Spinal cord (tissue), 10 donors: ENCODE measurements around the gene RNU1-2. TPM values are rescaled to one million over a fixed set of nuclear protein-coding genes. Genes with fewer than 3 reads are reported as not detected.
"Not testable (repeated sequence)": the region's sequence is repeated elsewhere in the genome, so short reads cannot be mapped to it uniquely, and the experiment has no call there.

ENCODE experiments used
- DNase-seq, 6 donors: peaks; one replicate each; pipeline versions ENCODE4 v3.0.0 to v3.0.0-alpha.2; 2013 to 2015; ENCODE audit warnings: low spot score in 6 of 6, low read depth in 4 of 6
- H3K27ac ChIP-seq: one replicate; pipeline ENCODE4 v1.5.1; 2013; ENCODE audit warnings: low read depth, low read length, control low read depth
- H3K27me3 ChIP-seq: one replicate; pipeline ENCODE4 v1.6.1; 2013; ENCODE audit warnings: low read length; ENCODE audit not compliant: control insufficient read depth, insufficient read depth
- H3K36me3 ChIP-seq: one replicate; pipeline ENCODE4 v1.6.1; 2013; ENCODE audit warnings: low read length; ENCODE audit not compliant: control insufficient read depth, insufficient read depth
- H3K4me1 ChIP-seq: one replicate; pipeline ENCODE4 v1.6.1; 2013; ENCODE audit warnings: low read length; ENCODE audit not compliant: control insufficient read depth, insufficient read depth
- H3K4me3 ChIP-seq: one replicate; pipeline ENCODE4 v1.5.1; 2013; ENCODE audit warnings: low read depth, low read length, control low read depth
- H3K9me3 ChIP-seq: one replicate; pipeline ENCODE4 v1.6.1; 2013; ENCODE audit warnings: low read length; ENCODE audit not compliant: control insufficient read depth, insufficient read depth
- WGBS: methylation state at CpG from one replicate; pipeline ENCODE4 v1.1.5; 2013; ENCODE audit warnings: missing lambda C conversion rate; ENCODE audit not compliant: insufficient coverage; 5-methylcytosine and 5-hydroxymethylcytosine counted together
- long read RNA-seq, 4 donors: transcript quantifications; one replicate each; lab custom pipeline, GENCODE V29; 2026
- polyA plus RNA-seq, 2 donors: library from polyadenylated mRNA; unstranded; fragments of 120-200 nt; gene quantifications; one replicate each; pipeline ENCODE4 v1.2.1, GENCODE V29; 2013; ENCODE audit not compliant: insufficient read length in 2 of 2
- total RNA-seq, 2 donors: library from RNA; depleted of rRNA in 1 of 2; stranded (reverse); fragments of 120-200 nt in 1 of 2; fragments of >200 nt in 1 of 2; gene quantifications; one replicate each; pipeline versions ENCODE4 v1.2.3 to v1.2.4, GENCODE V29; 2013 to 2014
- donor health status: healthy.

The RNU1-2 gene
- total RNA-seq (over 10,000 TPM in 1 of 2 donors, 1,000 to 10,000 TPM in 1; 4,182 to 29,651 TPM), polyA plus RNA-seq (1 to 10 TPM in 1 of 2 donors, not detected in 1; 1.2 TPM)
- long read RNA-seq, donor 1, result 0 reads
- long read RNA-seq, donor 2, partial matches to known transcripts, result 0 of 1 reads
- long read RNA-seq, donor 2, other reads (novel, unspliced or antisense), result 0 of 1 reads
- long read RNA-seq, donor 3, result 0 reads
- long read RNA-seq, donor 4, result 0 reads

- H3K9me3 ChIP-seq, H3K4me1 ChIP-seq, H3K36me3 ChIP-seq, H3K27me3 ChIP-seq: not testable (repeated sequence)
- DNase-seq, result peak in 5 of 6 donors; percentile 69 to 97 (median 92)
- 0% methylated on average over 12 of the region's 39 CpGs for WGBS
- H3K27ac ChIP-seq, result peak within 1 kb of the TSS; percentile 95
- H3K4me3 ChIP-seq, result peak within 1 kb of the TSS; percentile 45
These were observed at the start of gene RNU1-2 for GRCh38 chr1:16895598-16896315. RNU1-2 (plus strand) TSS chr1:16895980.

- DNase-seq, H3K27ac ChIP-seq, H3K36me3 ChIP-seq, H3K9me3 ChIP-seq, H3K27me3 ChIP-seq, H3K4me1 ChIP-seq, H3K4me3 ChIP-seq: not testable (repeated sequence)
- WGBS, result no CpG with 5 or more reads among the region's 2 CpGs
These were observed 39.6 kb upstream of the RNU1-2 start for GRCh38 chr1:16856201-16856600.

- not testable (repeated sequence) for H3K4me1 ChIP-seq, H3K27me3 ChIP-seq, DNase-seq, H3K4me3 ChIP-seq, H3K27ac ChIP-seq, H3K36me3 ChIP-seq, H3K9me3 ChIP-seq
- 0% methylated on average over 1 of the region's 46 CpGs for WGBS
These were observed 36.4 kb upstream of the RNU1-2 start for GRCh38 chr1:16859167-16860041.

GRCh38 chr1:16860048-16860447 lies 35.7 kb upstream of the RNU1-2 start:
- H3K4me1 ChIP-seq, DNase-seq, H3K36me3 ChIP-seq, H3K27me3 ChIP-seq, H3K9me3 ChIP-seq, H3K4me3 ChIP-seq, H3K27ac ChIP-seq: not testable (repeated sequence)
- WGBS, result no CpG with 5 or more reads among the region's 9 CpGs

- H3K4me1 ChIP-seq, H3K4me3 ChIP-seq, DNase-seq, H3K9me3 ChIP-seq, H3K36me3 ChIP-seq, H3K27me3 ChIP-seq, H3K27ac ChIP-seq: not testable (repeated sequence)
- WGBS, result 50% methylated on average over 2 of the region's 16 CpGs
These were observed 33.9 kb upstream of the RNU1-2 start for GRCh38 chr1:16861832-16862245.

GRCh38 chr1:16862415-16862814 lies 33.4 kb upstream of the RNU1-2 start:
- H3K27me3 ChIP-seq, DNase-seq, H3K4me3 ChIP-seq, H3K9me3 ChIP-seq, H3K27ac ChIP-seq, H3K36me3 ChIP-seq, H3K4me1 ChIP-seq: not testable (repeated sequence)
- 99% methylated on average over 20 of the region's 25 CpGs for WGBS

GRCh38 chr1:16863024-16863423 lies 32.8 kb upstream of the RNU1-2 start:
- DNase-seq, H3K4me1 ChIP-seq, H3K36me3 ChIP-seq, H3K9me3 ChIP-seq, H3K4me3 ChIP-seq, H3K27ac ChIP-seq, H3K27me3 ChIP-seq: not testable (repeated sequence)
- WGBS, result 77% methylated on average over 1 of the region's 11 CpGs

GRCh38 chr1:16866926-16867707 lies 28.7 kb upstream of the RNU1-2 start:
- not testable (repeated sequence) for H3K4me1 ChIP-seq, H3K27me3 ChIP-seq, H3K27ac ChIP-seq, H3K9me3 ChIP-seq, H3K36me3 ChIP-seq, H3K4me3 ChIP-seq
- 33% methylated on average over 1 of the region's 6 CpGs for whole genome bisulfite sequencing
- DNase-seq, result peak in 1 of 6 donors; percentile 39

GRCh38 chr1:16868787-16869186 lies 27.0 kb upstream of the RNU1-2 start:
- peaks cover 16% of the 10 kb centered on the region for H3K4me1 ChIP-seq
- 80% methylated on average over 1 of the region's 6 CpGs for WGBS
- H3K36me3 ChIP-seq, H3K9me3 ChIP-seq, H3K4me3 ChIP-seq, H3K27ac ChIP-seq, DNase-seq, H3K27me3 ChIP-seq: not testable (repeated sequence)
